IPS-18c (cell line): ENCODE data around the gene MEOX1.
"Not testable (repeated sequence)": the region's sequence is repeated elsewhere in the genome, so short reads cannot be mapped to it uniquely, and the experiment has no call there.

ENCODE experiments used
- H3K4me3 ChIP-seq: 2 replicates; pipeline ENCODE4 v1.7.0; 2013; ENCODE audit warnings: low read depth, mild to moderate bottlenecking, low read length, moderate library complexity; ENCODE audit not compliant: insufficient read depth
- H3K9me3 ChIP-seq: one replicate; pipeline ENCODE4 v1.6.1; 2013; ENCODE audit warnings: mild to moderate bottlenecking, low read length, moderate library complexity; ENCODE audit not compliant: control insufficient read depth, insufficient read depth

The MEOX1 gene

GRCh38 chr17:43613917-43614316 lies 47.8 kb downstream of the MEOX1 start:
- peaks cover 4% of the 10 kb centered on the region for H3K9me3 ChIP-seq
- no peak overlapping the region for H3K4me3 ChIP-seq

GRCh38 chr17:43612515-43612914 lies 49.2 kb downstream of the MEOX1 start:
- peaks cover 4% of the 10 kb centered on the region for H3K9me3 ChIP-seq

GRCh38 chr17:43611230-43611969 lies 50.3 kb downstream of the MEOX1 start:
- no peak overlapping the region for H3K4me3 ChIP-seq
- H3K9me3 ChIP-seq: peaks cover 4% of the 10 kb centered on the region

More at GRCh38 chr17:43612515-43612914, 49.2 kb downstream of the MEOX1 start:
- H3K4me3 ChIP-seq: no peak overlapping the region

GRCh38 chr17:43609613-43610385 lies 51.9 kb downstream of the MEOX1 start:
- H3K9me3 ChIP-seq: peaks cover 4% of the 10 kb centered on the region
- no peak overlapping the region for H3K4me3 ChIP-seq

GRCh38 chr17:43608313-43608712 lies 53.4 kb downstream of the MEOX1 start:
- Histone ChIP-seq H3K4me3 (no peak overlapping the region), H3K9me3 (peaks cover 4% of the 10 kb centered on the region)

GRCh38 chr17:43604549-43604948 lies 57.2 kb downstream of the MEOX1 start:
- Histone ChIP-seq H3K4me3 (no peak overlapping the region), H3K9me3 (no peaks in the 10 kb centered on the region)

GRCh38 chr17:43603321-43603720 lies 58.4 kb downstream of the MEOX1 start:
- H3K4me3 ChIP-seq: no peak overlapping the region
- no peaks in the 10 kb centered on the region for H3K9me3 ChIP-seq

- H3K9me3 ChIP-seq, H3K4me3 ChIP-seq: not testable (repeated sequence)
Observed at GRCh38 chr17:43602556-43602955, 59.2 kb downstream of the MEOX1 start.

GRCh38 chr17:43601280-43602039 lies 60.3 kb downstream of the MEOX1 start:
- H3K4me3 ChIP-seq: no peak overlapping the region
- H3K9me3 ChIP-seq: no peaks in the 10 kb centered on the region

GRCh38 chr17:43599835-43600234 lies 61.9 kb downstream of the MEOX1 start:
- Histone ChIP-seq H3K9me3 (no peaks in the 10 kb centered on the region), H3K4me3 (no peak overlapping the region)

- Histone ChIP-seq H3K4me3 (no peak overlapping the region), H3K9me3 (no peaks in the 10 kb centered on the region)
Observed at GRCh38 chr17:43599046-43599395, 62.7 kb downstream of the MEOX1 start.

GRCh38 chr17:43598357-43599045 lies 63.2 kb downstream of the MEOX1 start:
- Histone ChIP-seq H3K9me3 (no peaks in the 10 kb centered on the region), H3K4me3 (no peak overlapping the region)

- Histone ChIP-seq H3K4me3 (no peak overlapping the region), H3K9me3 (no peaks in the 10 kb centered on the region)
Observed at GRCh38 chr17:43597624-43598356, 63.9 kb downstream of the MEOX1 start.

GRCh38 chr17:43595466-43595865 lies 66.3 kb downstream of the MEOX1 start:
- H3K4me3 ChIP-seq: no peak overlapping the region

GRCh38 chr17:43591779-43592562 lies 69.8 kb downstream of the MEOX1 start:
- Histone ChIP-seq H3K4me3 (no peak overlapping the region), H3K9me3 (no peaks in the 10 kb centered on the region)

More at GRCh38 chr17:43595466-43595865, 66.3 kb downstream of the MEOX1 start:
- no peaks in the 10 kb centered on the region for H3K9me3 ChIP-seq

GRCh38 chr17:43591001-43591400 lies 70.7 kb downstream of the MEOX1 start:
- Histone ChIP-seq H3K9me3 (no peaks in the 10 kb centered on the region), H3K4me3 (no peak overlapping the region)
